Epidermal melanocyte (primary cell): ENCODE data around the gene PLA2G3.
"Not testable (repeated sequence)": the region's sequence is repeated elsewhere in the genome, so short reads cannot be mapped to it uniquely, and the experiment has no call there.

Source experiments
- DNase-seq: peaks from one replicate; pipeline ENCODE4 v3.0.0; 2011; ENCODE audit warnings: low spot score; ENCODE audit not compliant: insufficient read length

PLA2G3 gene

GRCh38 chr22:31139866-31140716, at the start of gene PLA2G3:
Gene PLA2G3, minus strand, starts transcription at chr22:31140508. Its CDS starts 154 bp downstream, at chr22:31140354.
- peak; percentile 15 for DNase-seq

GRCh38 chr22:31187627-31188026, 47.3 kb upstream of the PLA2G3 start:
- DNase-seq = no peak

GRCh38 chr22:31185056-31185455, 44.7 kb upstream of the PLA2G3 start:
- no peak for DNase-seq

GRCh38 chr22:31184015-31184414, 43.7 kb upstream of the PLA2G3 start:
- no peak for DNase-seq

- DNase-seq = no peak
These were observed 39.0 kb upstream of the PLA2G3 start for GRCh38 chr22:31179345-31179744.

- DNase-seq = no peak
These were observed 38.6 kb upstream of the PLA2G3 start for GRCh38 chr22:31178859-31179258.

GRCh38 chr22:31177420-31178162, 37.3 kb upstream of the PLA2G3 start:
- peak; percentile 58 for DNase-seq

- no peak for DNase-seq
These were observed 36.6 kb upstream of the PLA2G3 start for GRCh38 chr22:31176923-31177322.

GRCh38 chr22:31173386-31174145, 33.3 kb upstream of the PLA2G3 start:
- DNase-seq = peak; percentile 51

GRCh38 chr22:31171734-31172133, 31.4 kb upstream of the PLA2G3 start:
- DNase-seq = not testable (repeated sequence)

- no peak for DNase-seq
These were observed 30.7 kb upstream of the PLA2G3 start for GRCh38 chr22:31170971-31171370.

- DNase-seq = no peak
These were observed 21.9 kb upstream of the PLA2G3 start for GRCh38 chr22:31162015-31162765.

- no peak for DNase-seq
These were observed 21.1 kb upstream of the PLA2G3 start for GRCh38 chr22:31161386-31161785.

GRCh38 chr22:31160328-31160978, 20.1 kb upstream of the PLA2G3 start:
- no peak for DNase-seq

- DNase-seq = no peak
These were observed 15.1 kb upstream of the PLA2G3 start for GRCh38 chr22:31155422-31155821.

GRCh38 chr22:31154975-31155374, 14.7 kb upstream of the PLA2G3 start:
- no peak for DNase-seq

- no peak for DNase-seq
These were observed 13.0 kb upstream of the PLA2G3 start for GRCh38 chr22:31153357-31153756.

- no peak for DNase-seq
These were observed 11.6 kb upstream of the PLA2G3 start for GRCh38 chr22:31151872-31152271.

- no peak for DNase-seq
These were observed 10.3 kb upstream of the PLA2G3 start for GRCh38 chr22:31150615-31151014.

GRCh38 chr22:31148953-31149627, 8.8 kb upstream of the PLA2G3 start:
- peak; percentile 85 for DNase-seq
